ENCODE data around the gene DPEP1.

DPEP1 gene

GRCh38 chr16:89600427-89600826, 13.0 kb upstream of the DPEP1 start:
- DNase-seq: no peak

GRCh38 chr16:89600956-89601355, 12.5 kb upstream of the DPEP1 start:
- DNase-seq: no peak

DNA sequence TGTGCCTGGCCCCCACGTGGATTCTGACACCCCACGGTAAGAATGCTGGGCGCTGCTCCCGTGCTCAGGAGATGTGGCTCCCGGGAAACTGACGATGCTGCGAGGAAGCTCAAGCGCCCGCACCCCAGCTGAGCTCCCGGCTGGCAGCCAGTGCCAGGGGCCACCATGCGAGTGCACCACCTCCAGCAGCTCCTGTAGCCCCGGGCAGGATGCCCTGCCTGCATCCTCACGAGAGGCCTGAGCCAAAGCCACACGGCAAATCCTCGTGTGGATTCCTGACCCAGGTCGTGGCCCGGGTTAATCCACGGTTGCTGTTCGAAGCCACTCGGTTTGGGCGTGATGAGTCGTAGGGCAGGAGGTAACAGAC, 11.6 kb upstream of the DPEP1 start:
- DNase-seq: no peak

GRCh38 chr16:89602273-89602951, 11.0 kb upstream of the DPEP1 start:
- peak in 1 of 2 experiments; percentile 34 for DNase-seq

DNA sequence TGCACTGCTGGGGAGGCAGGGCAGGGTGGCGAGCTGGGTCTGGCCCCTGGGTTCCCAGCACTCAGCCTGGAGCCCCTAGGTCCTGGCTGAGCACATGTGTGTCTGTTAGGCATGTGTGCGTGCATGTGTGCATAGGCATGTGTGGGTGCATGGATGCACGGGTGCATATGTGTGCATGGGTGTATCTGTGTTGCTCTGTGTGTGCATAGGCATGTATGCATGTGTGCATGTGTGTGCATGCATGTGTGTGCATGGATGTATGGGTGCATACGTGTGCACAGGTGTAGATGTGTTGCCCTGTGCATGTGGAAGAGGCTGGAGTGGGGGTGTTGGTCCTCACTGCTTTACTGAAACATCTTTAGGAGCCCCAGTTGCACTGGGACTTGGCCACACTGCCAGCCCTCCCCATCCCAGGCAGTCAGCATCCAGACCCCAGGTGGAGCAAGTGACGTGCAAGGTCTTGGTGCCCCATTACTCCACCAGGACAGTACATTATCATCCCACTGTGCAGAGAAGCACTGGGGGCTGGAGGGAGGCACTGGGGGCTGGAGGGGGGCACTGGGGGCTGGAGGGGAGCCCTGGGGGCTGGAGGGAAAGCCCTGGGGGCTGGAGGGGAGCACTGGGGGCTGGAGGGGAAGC, 10.4 kb upstream of the DPEP1 start:
- no peak for DNase-seq

GRCh38 chr16:89604764-89605163, 8.7 kb upstream of the DPEP1 start:
- no peak for DNase-seq

GRCh38 chr16:89605186-89605970, 8.1 kb upstream of the DPEP1 start:
- no peak for DNase-seq

GRCh38 chr16:89606006-89606405, 7.4 kb upstream of the DPEP1 start:
- DNase-seq: no peak

- no peak for DNase-seq
Observed at GRCh38 chr16:89607453-89607852, 6.0 kb upstream of the DPEP1 start.

GRCh38 chr16:89607937-89608740, 5.3 kb upstream of the DPEP1 start:
- DNase-seq: no peak

GRCh38 chr16:89610108-89610453, 3.4 kb upstream of the DPEP1 start:
- no peak for DNase-seq

DNA sequence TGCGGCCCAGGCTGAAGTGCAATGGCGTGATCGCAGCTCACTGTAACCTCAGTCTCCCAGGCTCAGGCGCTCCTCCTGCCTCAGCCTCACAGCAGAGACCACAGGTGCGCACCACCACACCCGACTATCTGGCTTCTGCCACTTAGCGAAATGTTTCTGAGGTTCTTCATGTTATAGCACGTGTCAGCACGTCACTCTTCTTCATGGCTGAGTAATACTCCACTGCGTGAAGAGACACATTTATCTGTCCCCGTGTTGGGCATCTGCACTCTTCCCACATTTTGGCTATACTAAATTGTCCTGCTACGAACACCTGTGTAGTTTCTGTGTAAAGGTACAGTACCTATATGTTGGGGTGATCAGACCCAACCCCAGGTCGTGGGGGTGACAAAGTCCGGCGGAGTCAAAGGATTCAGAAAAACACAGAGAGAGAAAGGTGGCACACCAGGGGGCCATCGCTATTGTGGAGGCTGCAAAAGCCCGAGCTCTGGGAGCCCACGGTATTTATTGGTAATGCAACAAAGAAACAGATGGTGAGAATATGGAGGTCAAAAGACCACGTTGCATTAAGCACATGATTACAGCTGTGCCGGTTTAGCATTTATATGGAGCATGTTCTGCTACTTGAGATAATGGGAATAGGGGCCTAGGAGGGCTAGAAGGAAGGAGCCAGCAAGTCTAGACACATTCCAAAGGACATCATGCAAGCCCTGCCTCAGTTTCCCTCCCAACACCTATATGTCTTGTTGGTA, 851 bp upstream of the DPEP1 start:
- no peak for DNase-seq

GRCh38 chr16:89613954-89614459, 565 bp downstream of the DPEP1 start:
- DNase-seq: no peak

GRCh38 chr16:89615176-89615575, 1.7 kb downstream of the DPEP1 start:
- DNase-seq: no peak

- DNase-seq: no peak
Observed at GRCh38 chr16:89615596-89616090, 2.2 kb downstream of the DPEP1 start.

- no peak for DNase-seq
Observed at GRCh38 chr16:89616623-89617022, 3.2 kb downstream of the DPEP1 start.

- no peak for DNase-seq
Observed at GRCh38 chr16:89617036-89617435, 3.6 kb downstream of the DPEP1 start.

- DNase-seq: no peak
Observed at GRCh38 chr16:89618109-89618998, 4.9 kb downstream of the DPEP1 start.

GRCh38 chr16:89619840-89620239, 6.4 kb downstream of the DPEP1 start:
- DNase-seq: no peak

DNA sequence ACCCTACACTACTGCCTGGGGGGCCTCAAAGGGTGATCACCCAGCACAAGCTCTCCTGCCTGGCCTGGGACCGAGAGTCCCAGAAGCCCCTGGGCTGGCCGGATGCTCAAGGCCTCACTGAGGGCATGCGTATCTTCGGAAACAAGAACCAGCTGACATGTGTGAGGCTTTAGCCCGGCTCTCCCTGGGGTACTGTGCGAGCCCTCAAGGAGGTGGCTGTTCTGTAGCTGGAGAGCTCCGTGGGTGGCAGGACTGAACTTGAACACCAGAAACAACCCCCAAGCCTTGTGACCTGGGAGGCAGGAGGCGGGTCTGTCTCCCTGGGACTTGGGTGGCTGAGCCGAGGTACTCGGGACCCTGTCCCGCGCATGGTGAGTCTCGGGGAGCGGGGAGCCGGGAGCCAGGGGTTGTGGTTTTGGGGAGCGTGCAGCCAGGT, 7.0 kb downstream of the DPEP1 start:
- DNase-seq: no peak

- DNase-seq: no peak
Observed at GRCh38 chr16:89621136-89621697, 7.8 kb downstream of the DPEP1 start.
